ENCODE results near the gene MAF.

Gene MAF

GRCh38 chr16:79639576-79640311, 39.2 kb upstream of the MAF start:
- H3K27ac ChIP-seq, result no peak overlapping the region
- TF ChIP-seq ZFX (IDR thresholded peaks at IDR 0.05) (no peak), CTCF (conservative IDR thresholded peaks at IDR 0.05) (no peak)

GRCh38 chr16:79638386-79638785, 37.8 kb upstream of the MAF start:
- H3K27ac ChIP-seq, result no peak overlapping the region
- TF ChIP-seq CTCF (conservative IDR thresholded peaks at IDR 0.05) (no peak), ZFX (IDR thresholded peaks at IDR 0.05) (no peak)

- no peak overlapping the region for H3K27ac ChIP-seq
- no peak for TF ChIP-seq CTCF (conservative IDR thresholded peaks at IDR 0.05)
Measured at GRCh38 chr16:79635488-79635887, 35.0 kb upstream of the MAF start.

GRCh38 chr16:79634298-79634697, 33.8 kb upstream of the MAF start:
- TF ChIP-seq CTCF (conservative IDR thresholded peaks at IDR 0.05) (no peak), ZFX (IDR thresholded peaks at IDR 0.05) (no peak)

GRCh38 chr16:79632289-79632688, 31.8 kb upstream of the MAF start:
- no peak for TF ChIP-seq CTCF (conservative IDR thresholded peaks at IDR 0.05)
- no peak for TF ChIP-seq ZFX (IDR thresholded peaks at IDR 0.05)
- H3K27ac ChIP-seq, result no peak overlapping the region; the same call in 1 of the 2 replicates

More at GRCh38 chr16:79634298-79634697, 33.8 kb upstream of the MAF start:
- H3K27ac ChIP-seq, result no peak overlapping the region

GRCh38 chr16:79628988-79629387, 28.5 kb upstream of the MAF start:
- TF ChIP-seq CTCF (conservative IDR thresholded peaks at IDR 0.05) (no peak), ZFX (IDR thresholded peaks at IDR 0.05) (no peak)
- H3K27ac ChIP-seq, result no peak overlapping the region

GRCh38 chr16:79628501-79628975, 28.0 kb upstream of the MAF start:
- no peak overlapping the region for H3K27ac ChIP-seq
- no peak for TF ChIP-seq ZFX (IDR thresholded peaks at IDR 0.05)
- TF ChIP-seq CTCF (conservative IDR thresholded peaks at IDR 0.05), result no peak
